ENCODE results near the gene NLRP13. TPM values are rescaled to one million over a fixed set of nuclear protein-coding genes. Genes with fewer than 3 reads are reported as not detected.
"Not testable (repeated sequence)": the region's sequence is repeated elsewhere in the genome, so short reads cannot be mapped to it uniquely, and the experiment has no call there.

Gene NLRP13
- total RNA-seq, 1 donor from 2014 or later = not detected

- Mint-ChIP-seq H3K4me3 (ENCODE audit: low read depth) (no peak overlapping the region), H3K27me3 (no peaks in the 10 kb centered on the region), H3K9me3 (ENCODE audit: low read depth) (peaks cover 58% of the 10 kb centered on the region), H3K27ac (no peak overlapping the region), H3K36me3 (ENCODE audit: insufficient read depth) (peaks cover 2% of the 10 kb centered on the region), H3K4me1 (ENCODE audit: low read depth) (no peaks in the 10 kb centered on the region)
- no peak for TF ChIP-seq CTCF (IDR thresholded peaks at IDR 0.05; ENCODE audit: unreplicated experiment)
- no peak for DNase-seq (ENCODE audit: low spot score, unreplicated experiment)
Observed at GRCh38 chr19:55935206-55935605, 3.1 kb upstream of the NLRP13 start.

GRCh38 chr19:55930996-55931515 is 1.1 kb downstream of the NLRP13 start:
- Mint-ChIP-seq H3K4me1 (ENCODE audit: low read depth) (no peaks in the 10 kb centered on the region), H3K9me3 (ENCODE audit: low read depth) (peaks cover 58% of the 10 kb centered on the region), H3K27ac (no peak overlapping the region), H3K36me3 (ENCODE audit: insufficient read depth) (peaks cover 1% of the 10 kb centered on the region), H3K4me3 (ENCODE audit: low read depth) (no peak overlapping the region), H3K27me3 (no peaks in the 10 kb centered on the region)
- DNase-seq (ENCODE audit: low spot score, unreplicated experiment) = no peak
- TF ChIP-seq CTCF (IDR thresholded peaks at IDR 0.05; ENCODE audit: unreplicated experiment) = no peak

- H3K4me3 Mint-ChIP-seq (ENCODE audit: low read depth); H3K36me3 Mint-ChIP-seq (ENCODE audit: insufficient read depth); H3K4me1 Mint-ChIP-seq (ENCODE audit: low read depth); DNase-seq (ENCODE audit: low spot score, unreplicated experiment); H3K27me3 Mint-ChIP-seq; H3K27ac Mint-ChIP-seq: not testable (repeated sequence)
- peaks cover 57% of the 10 kb centered on the region for H3K9me3 Mint-ChIP-seq (ENCODE audit: low read depth)
Observed at GRCh38 chr19:55929258-55929657, 2.9 kb downstream of the NLRP13 start.

- no peak for TF ChIP-seq CTCF (IDR thresholded peaks at IDR 0.05; ENCODE audit: unreplicated experiment)
- Mint-ChIP-seq H3K27me3 (no peaks in the 10 kb centered on the region), H3K36me3 (ENCODE audit: insufficient read depth) (peaks cover 1% of the 10 kb centered on the region), H3K4me1 (ENCODE audit: low read depth) (no peaks in the 10 kb centered on the region), H3K4me3 (ENCODE audit: low read depth) (no peak overlapping the region), H3K9me3 (ENCODE audit: low read depth) (peaks cover 57% of the 10 kb centered on the region), H3K27ac (no peak overlapping the region)
- no peak for DNase-seq (ENCODE audit: low spot score, unreplicated experiment)
Observed at GRCh38 chr19:55927991-55928390, 4.1 kb downstream of the NLRP13 start.

- peaks cover 71% of the 10 kb centered on the region for H3K9me3 Mint-ChIP-seq (ENCODE audit: low read depth)
- no peak for TF ChIP-seq CTCF (IDR thresholded peaks at IDR 0.05; ENCODE audit: unreplicated experiment)
- H3K36me3 Mint-ChIP-seq (ENCODE audit: insufficient read depth) = peaks cover 2% of the 10 kb centered on the region
- no peaks in the 10 kb centered on the region for H3K27me3 Mint-ChIP-seq
- DNase-seq (ENCODE audit: low spot score, unreplicated experiment) = no peak
- no peak overlapping the region for H3K4me3 Mint-ChIP-seq (ENCODE audit: low read depth)
- H3K4me1 Mint-ChIP-seq (ENCODE audit: low read depth) = no peaks in the 10 kb centered on the region
- H3K27ac Mint-ChIP-seq = no peak overlapping the region
Observed at GRCh38 chr19:55923556-55923955, 8.6 kb downstream of the NLRP13 start.

- Mint-ChIP-seq H3K36me3 (ENCODE audit: insufficient read depth) (peaks cover 3% of the 10 kb centered on the region), H3K27ac (no peak overlapping the region), H3K4me1 (ENCODE audit: low read depth) (no peaks in the 10 kb centered on the region), H3K9me3 (ENCODE audit: low read depth) (peaks cover 74% of the 10 kb centered on the region), H3K27me3 (no peaks in the 10 kb centered on the region), H3K4me3 (ENCODE audit: low read depth) (no peak overlapping the region)
- DNase-seq (ENCODE audit: low spot score, unreplicated experiment) = no peak
- TF ChIP-seq CTCF (IDR thresholded peaks at IDR 0.05; ENCODE audit: unreplicated experiment) = no peak
Observed at GRCh38 chr19:55913643-55914268, 18.4 kb downstream of the NLRP13 start.
